Epithelial cell of prostate (primary cell): ENCODE measurements around the gene DPH2.

Source experiments
- DNase-seq: peaks from one replicate; pipeline ENCODE4 v3.0.0-alpha.2; 2011; ENCODE audit warnings: low read depth, low spot score
- H3K27ac ChIP-seq: fragments of 450-650 bp; 2 replicates; pipeline ENCODE4 v1.5.1; 2017; ENCODE audit warnings: mild to moderate bottlenecking

Gene DPH2

DNA sequence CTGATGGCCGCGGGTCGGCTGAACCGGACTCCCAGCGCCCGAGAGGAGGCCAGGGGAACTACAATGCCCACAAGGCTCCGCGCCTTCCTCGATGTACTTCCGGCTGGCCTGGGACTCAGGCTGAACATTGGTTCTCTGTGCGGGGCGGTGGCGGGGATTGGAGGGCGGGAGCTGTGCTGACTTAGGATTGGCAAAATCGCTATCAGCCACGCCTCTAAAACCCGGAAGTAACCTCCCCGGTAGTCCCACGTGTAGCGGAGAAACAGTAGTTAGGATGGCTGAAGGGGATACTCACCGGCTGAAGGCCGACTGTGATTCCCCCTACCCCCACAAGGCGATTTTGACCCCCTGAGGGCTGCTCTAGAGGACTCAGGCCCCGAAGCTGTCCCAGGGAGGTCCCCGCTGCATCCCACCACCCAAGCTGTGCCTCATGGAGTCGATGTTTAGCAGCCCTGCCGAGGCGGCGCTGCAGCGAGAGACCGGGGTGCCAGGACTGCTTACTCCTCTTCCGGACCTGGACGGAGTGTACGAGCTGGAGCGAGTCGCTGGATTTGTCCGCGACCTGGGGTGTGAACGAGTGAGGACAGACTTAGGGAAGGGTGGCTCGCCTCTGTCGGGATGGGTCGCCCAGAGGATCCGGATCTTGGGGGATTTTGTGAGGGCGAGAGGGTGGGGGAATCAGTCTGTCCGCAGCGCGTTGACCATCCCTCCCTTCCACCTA is at the start of gene DPH2:
Gene DPH2, plus strand, starts transcription at position 265 of the 721 bp plus-strand sequence. Its CDS starts 166 bp downstream, at position 431.
- peak; percentile 87 for DNase-seq
- no peak within 1 kb of the TSS for H3K27ac ChIP-seq

GRCh38 chr1:43921022-43921421 is 48.8 kb upstream of the DPH2 start:
- H3K27ac ChIP-seq, result peak overlapping the region; percentile 95
- DNase-seq, result no peak

DNA sequence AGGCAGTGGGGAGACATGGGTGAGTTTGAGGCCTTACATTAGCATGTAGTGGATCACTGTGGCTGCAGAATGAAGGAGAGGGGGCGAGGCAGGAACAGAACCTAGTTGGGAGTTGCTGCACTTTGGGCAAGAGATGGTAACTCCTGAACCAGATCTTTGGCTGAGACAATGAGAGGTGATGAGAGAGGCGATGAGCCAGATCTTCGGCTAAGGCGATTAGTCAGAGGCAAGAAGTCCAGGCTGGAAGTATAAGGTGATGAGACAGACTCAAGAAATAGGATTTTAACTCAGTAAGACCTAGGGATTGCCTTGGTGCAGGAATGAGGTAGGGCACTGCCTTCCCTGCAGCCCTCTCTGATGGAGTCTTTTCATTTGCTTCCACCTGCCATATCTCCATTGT is 45.3 kb upstream of the DPH2 start:
- peak overlapping the region; percentile 95 for H3K27ac ChIP-seq
- no peak for DNase-seq

DNA sequence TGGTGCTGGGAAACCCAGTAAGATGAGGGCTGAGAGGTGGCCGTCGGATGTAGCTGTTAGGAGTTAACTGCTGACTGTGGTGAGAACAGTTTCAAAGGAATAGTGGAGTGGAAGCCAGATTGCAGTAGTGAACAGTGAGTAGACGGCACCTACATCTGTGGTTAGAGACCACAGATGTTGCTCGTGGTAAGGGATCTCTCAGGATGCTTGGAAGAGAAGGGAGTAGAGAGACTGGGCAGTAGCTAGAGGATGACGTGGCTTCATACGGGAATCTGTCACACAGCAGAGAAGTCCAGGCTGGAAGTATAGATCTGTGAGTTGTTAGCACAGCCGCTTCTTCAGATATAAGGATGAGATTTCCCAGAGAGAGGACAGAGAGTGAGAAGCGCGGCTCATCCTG is 44.0 kb upstream of the DPH2 start:
- H3K27ac ChIP-seq, result no peak overlapping the region
- DNase-seq, result no peak

- DNase-seq, result no peak
- peak overlapping the region; percentile 98 for H3K27ac ChIP-seq
These were observed 39.5 kb upstream of the DPH2 start for GRCh38 chr1:43930168-43930948.

DNA sequence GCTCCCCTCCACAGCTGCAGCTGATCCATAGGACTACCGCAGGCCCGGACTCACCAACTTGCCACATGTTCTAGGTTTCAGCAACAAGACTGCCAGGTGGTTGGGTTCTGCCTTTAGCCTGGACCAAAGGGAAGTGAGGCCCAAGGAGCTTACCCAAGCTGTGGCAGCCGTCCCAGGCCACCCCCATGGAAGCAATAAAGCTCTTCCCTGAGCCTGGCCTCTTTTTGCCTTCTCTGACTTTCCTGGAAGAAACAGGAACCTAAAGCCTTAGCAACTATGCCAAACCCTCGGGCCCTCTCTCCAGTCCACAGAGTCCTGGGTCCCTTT is 38.9 kb upstream of the DPH2 start:
- H3K27ac ChIP-seq, result peak overlapping the region; percentile 98

GRCh38 chr1:43931711-43932660 is 37.8 kb upstream of the DPH2 start:
- H3K27ac ChIP-seq, result peak overlapping the region; percentile 98
- DNase-seq, result no peak

More for the DNA sequence above, 38.9 kb upstream of the DPH2 start:
- no peak for DNase-seq

GRCh38 chr1:43932786-43933385 is 36.9 kb upstream of the DPH2 start:
- peak overlapping the region; percentile 98 for H3K27ac ChIP-seq
- DNase-seq, result no peak

- H3K27ac ChIP-seq, result peak within 1 kb of the TSS; percentile 98
- DNase-seq, result no peak
These were observed 36.3 kb upstream of the DPH2 start, which contains the start of gene ARTN for GRCh38 chr1:43933386-43934100. Gene ARTN (plus strand): TSS chr1:43933801. CDS start chr1:43935657, 1,856 bp downstream.

DNA sequence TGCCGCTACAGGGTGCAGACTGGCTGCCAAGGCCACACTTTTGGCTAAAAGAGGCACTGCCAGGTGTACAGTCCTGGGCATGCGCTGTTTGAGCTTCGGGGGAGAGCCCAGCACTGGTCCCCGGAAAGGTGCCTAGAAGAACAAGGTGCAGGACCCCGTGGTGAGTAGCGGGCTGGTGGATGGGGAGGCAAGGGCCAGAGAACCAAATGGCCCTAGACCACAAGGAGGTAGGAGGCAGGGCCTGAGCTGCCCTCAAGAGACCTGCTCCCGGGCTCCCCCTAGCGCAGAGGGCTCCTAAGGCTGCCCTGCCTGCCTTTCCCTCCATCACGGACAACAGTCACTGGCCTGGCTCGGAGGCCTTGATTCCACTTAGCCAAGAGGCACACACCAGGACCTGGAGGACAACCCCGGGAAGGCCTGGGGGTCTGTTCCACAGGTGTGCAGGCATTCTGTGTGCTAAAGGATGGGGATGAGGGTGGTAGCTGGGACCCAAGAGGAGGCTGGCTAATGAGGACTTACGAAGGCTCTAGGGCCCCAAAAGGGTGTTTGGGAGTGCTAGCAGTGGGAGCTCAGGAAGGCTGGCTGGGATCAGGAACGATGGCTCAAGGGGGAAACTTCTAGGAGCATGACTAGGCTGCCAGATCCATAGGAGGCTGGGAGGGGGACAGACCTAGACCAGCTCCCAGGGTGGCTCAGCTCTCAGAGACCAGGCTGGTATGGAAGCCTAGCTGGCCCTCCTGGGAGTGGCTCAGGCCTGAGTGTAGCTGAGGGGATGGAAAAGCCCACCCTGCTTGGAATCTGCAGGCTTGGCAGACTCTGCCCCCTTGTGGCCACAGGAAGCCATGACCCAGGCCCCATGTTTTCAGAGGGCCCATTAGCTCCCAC is 35.5 kb upstream of the DPH2 start:
- DNase-seq, result no peak

DNA sequence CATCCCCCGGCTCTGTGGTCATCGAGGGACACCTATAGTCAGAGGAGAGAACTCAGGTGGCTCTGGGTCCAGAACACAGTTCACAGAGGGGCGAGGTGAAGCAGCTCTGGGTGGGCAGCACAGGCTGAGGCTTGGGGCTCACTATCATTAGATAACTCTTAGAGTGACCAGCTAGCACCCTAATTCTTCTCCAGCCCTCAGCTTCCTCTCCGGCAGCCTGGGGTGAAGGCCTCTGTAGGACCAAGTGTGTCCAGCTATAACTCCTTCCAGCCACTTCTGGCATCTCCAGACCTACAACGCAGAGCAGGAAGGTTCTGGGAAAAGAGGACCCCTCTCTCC is 34.9 kb upstream of the DPH2 start:
- H3K27ac ChIP-seq, result peak overlapping the region; percentile 98
- DNase-seq, result no peak

More for the DNA sequence above, 35.5 kb upstream of the DPH2 start:
- peak overlapping the region; percentile 98 for H3K27ac ChIP-seq

- no peak for DNase-seq
- peak overlapping the region; percentile 98 for H3K27ac ChIP-seq
These were observed 33.9 kb upstream of the DPH2 start for GRCh38 chr1:43935711-43936427.

GRCh38 chr1:43936431-43937151 is 33.2 kb upstream of the DPH2 start:
- H3K27ac ChIP-seq, result peak overlapping the region; percentile 98
- no peak for DNase-seq

- H3K27ac ChIP-seq, result peak overlapping the region; percentile 98
These were observed 32.5 kb upstream of the DPH2 start for GRCh38 chr1:43937179-43937865.

GRCh38 chr1:43938383-43938782 is 31.4 kb upstream of the DPH2 start:
- peak overlapping the region; percentile 98 for H3K27ac ChIP-seq
- no peak for DNase-seq

More at GRCh38 chr1:43937179-43937865, 32.5 kb upstream of the DPH2 start:
- no peak for DNase-seq

- no peak for DNase-seq
- H3K27ac ChIP-seq, result peak overlapping the region; percentile 98
These were observed 30.8 kb upstream of the DPH2 start for GRCh38 chr1:43938892-43939587.
